ENCODE measurements around the gene SERINC2.
A peak's percentile ranks its signal among the peaks of the same experiment; 100 is the strongest.
"Not testable (repeated sequence)": the region's sequence is repeated elsewhere in the genome, so short reads cannot be mapped to it uniquely, and the experiment has no call there.

SERINC2 gene

DNA sequence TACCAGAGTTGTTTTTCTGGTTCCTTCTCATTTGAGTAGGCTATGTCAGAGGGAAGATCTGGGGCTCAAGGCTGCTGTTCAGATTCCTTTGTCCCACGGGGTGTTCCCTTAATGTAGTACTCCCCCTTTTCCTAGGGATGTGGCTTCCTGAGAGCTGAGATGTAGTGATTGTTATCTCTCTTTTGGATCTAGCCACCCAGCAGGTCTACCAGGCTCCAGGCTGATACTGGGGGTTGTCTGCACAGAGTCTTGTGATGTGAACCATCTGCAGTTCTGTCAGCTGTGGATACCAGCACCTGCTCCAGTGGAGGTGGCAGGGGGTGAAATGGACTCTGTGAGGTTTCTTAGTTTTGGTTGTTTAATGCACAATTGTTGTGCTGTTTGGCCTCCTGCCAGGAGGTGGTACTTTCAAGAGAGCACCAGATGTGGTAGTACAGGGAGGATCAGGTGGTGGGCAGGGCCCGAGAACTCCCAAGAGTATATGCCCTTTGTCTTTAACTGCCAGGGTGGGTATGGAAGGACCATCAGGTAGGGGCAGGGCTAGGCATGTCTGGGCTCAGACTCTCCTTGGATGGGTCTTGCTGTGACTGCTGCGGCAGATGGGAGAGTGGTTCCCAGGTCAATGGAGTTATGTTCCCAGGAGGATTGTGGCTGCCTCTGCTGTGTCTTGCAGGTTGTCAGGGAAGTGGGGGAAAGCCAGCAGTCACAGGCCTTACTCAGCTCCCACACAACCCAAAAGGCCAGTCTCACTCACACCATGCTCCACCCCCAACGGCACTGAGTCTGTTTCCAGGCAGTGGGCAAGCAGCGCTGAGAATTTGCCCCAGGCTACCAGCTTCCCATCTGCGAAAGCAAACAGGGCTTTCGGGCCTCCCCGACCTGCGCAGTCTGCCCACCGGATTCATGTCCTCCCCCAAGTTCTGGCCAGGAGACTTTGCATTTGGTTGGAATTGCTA lies 64.2 kb downstream of the SERINC2 start:
- no peak overlapping the region for H3K4me3 ChIP-seq (ENCODE audit: low read depth, low read length)
- CTCF ChIA-PET, result no interaction called here
- TF ChIP-seq, protein P1, sequence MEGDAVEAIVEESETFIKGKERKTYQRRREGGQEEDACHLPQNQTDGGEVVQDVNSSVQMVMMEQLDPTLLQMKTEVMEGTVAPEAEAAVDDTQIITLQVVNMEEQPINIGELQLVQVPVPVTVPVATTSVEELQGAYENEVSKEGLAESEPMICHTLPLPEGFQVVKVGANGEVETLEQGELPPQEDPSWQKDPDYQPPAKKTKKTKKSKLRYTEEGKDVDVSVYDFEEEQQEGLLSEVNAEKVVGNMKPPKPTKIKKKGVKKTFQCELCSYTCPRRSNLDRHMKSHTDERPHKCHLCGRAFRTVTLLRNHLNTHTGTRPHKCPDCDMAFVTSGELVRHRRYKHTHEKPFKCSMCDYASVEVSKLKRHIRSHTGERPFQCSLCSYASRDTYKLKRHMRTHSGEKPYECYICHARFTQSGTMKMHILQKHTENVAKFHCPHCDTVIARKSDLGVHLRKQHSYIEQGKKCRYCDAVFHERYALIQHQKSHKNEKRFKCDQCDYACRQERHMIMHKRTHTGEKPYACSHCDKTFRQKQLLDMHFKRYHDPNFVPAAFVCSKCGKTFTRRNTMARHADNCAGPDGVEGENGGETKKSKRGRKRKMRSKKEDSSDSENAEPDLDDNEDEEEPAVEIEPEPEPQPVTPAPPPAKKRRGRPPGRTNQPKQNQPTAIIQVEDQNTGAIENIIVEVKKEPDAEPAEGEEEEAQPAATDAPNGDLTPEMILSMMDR (IDR thresholded peaks at IDR 0.05; ENCODE audit: insufficient read depth, low read length, missing control alignments), result no peak
- POLR2A ChIA-PET, result no interaction called here
- DNase-seq (ENCODE audit: low read depth, low spot score), result no peak

DNA sequence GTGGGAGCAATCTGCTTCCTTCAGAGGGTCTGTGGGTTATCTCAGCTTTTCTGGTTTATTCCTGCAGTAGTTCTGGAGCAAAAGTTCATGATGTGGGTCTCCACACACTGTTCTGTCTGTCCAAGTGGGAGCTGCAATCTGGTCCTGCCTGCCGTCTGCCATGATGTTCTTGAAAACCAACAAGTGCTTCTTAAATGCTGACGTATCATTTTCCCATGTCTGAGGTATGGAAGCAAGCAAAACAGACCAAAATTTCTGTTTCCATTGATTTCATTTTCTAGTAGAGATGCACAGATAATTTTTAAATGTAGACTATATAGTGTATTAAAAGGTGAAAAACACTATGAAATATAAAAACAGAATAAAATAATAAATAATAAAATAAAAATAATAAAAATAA lies 65.2 kb downstream of the SERINC2 start:
- H3K4me3 ChIP-seq (ENCODE audit: low read depth, low read length), result no peak overlapping the region
- CTCF ChIA-PET, result no interaction called here
- POLR2A ChIA-PET, result no interaction called here
- no peak for DNase-seq (ENCODE audit: low read depth, low spot score)
- TF ChIP-seq, protein P1 (IDR thresholded peaks at IDR 0.05; ENCODE audit: insufficient read depth, low read length, missing control alignments), result no peak

DNA sequence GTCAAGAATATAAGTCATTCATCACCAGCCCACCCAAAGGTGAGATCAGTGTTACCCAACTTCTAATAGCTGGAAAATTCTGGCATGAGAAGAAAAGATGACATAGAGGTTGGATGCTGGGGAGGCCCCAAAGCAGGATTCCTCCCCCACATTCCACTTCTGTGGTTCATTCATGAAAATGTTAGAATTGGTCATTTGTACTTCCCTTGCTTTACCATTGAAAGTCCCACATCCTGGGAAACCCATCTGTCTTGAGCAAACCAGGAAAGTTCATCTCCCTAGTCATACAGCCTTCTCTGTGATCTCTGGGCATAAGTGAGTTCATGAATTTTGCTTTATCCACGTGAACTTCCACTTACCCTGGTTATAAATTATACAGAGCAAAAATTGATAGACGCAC lies 66.8 kb downstream of the SERINC2 start:
- no peak overlapping the region for H3K4me3 ChIP-seq (ENCODE audit: low read depth, low read length)
- ChIA-PET CTCF (no interaction called here), POLR2A (no interaction called here)
- no peak for DNase-seq (ENCODE audit: low read depth, low spot score)
- TF ChIP-seq, protein P1 (IDR thresholded peaks at IDR 0.05; ENCODE audit: insufficient read depth, low read length, missing control alignments), result no peak

DNA sequence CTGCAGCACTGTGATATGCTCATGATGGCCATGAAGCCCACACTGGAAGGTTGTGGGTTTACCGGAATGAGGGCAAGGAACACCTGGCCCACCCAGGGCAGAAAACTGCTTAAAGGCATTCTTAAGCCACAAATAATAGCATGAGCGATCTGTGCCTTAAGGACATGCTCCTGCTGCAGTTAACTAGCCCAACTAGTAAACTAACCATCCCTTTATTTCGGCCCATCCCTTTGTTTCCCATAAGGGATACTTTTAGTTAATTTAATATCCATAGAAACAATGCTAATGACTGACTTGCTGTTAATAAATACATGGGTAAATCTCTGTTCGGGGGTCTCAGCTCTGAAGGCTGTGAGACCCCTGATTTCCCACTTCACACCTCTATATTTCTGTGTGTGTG lies 67.4 kb downstream of the SERINC2 start:
- H3K4me3 ChIP-seq (ENCODE audit: low read depth, low read length); DNase-seq (ENCODE audit: low read depth, low spot score); CTCF ChIA-PET; POLR2A ChIA-PET: not testable (repeated sequence)

DNA sequence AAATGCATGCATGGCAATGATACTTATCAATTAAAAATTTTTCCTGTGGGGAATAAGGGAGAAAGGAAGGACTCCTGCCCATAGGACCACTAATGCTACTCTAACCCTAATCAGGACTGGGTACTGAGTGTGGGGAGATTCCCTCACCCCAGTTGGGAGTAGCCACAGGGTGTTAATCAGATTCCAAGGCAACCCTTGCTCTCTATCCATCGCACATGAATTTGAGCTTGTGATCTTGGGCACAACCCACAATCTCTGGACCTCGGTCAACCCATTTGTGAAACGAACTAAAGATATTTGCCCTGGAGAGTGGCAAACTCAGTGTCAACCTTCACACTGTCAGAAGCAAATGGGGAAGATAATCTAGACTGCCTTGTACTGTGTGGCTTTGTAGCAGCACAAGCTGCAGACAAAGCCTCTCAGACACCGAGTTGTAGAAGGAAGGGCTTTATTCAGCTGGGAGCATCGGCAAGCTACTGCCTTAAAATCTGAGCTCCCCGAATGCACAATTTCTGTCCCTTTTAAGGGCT lies 69.5 kb downstream of the SERINC2 start:
- no peak for DNase-seq (ENCODE audit: low read depth, low spot score)
- TF ChIP-seq, protein P1 (IDR thresholded peaks at IDR 0.05; ENCODE audit: insufficient read depth, low read length, missing control alignments), result no peak
- ChIA-PET CTCF (interaction anchor here (1.2 kb wide), 1 partner anchor 86 kb away, joined by 3 read pairs; no protein-coding TSS in a partner anchor), POLR2A (no interaction called here)
- H3K4me3 ChIP-seq (ENCODE audit: low read depth, low read length), result no peak overlapping the region

DNA sequence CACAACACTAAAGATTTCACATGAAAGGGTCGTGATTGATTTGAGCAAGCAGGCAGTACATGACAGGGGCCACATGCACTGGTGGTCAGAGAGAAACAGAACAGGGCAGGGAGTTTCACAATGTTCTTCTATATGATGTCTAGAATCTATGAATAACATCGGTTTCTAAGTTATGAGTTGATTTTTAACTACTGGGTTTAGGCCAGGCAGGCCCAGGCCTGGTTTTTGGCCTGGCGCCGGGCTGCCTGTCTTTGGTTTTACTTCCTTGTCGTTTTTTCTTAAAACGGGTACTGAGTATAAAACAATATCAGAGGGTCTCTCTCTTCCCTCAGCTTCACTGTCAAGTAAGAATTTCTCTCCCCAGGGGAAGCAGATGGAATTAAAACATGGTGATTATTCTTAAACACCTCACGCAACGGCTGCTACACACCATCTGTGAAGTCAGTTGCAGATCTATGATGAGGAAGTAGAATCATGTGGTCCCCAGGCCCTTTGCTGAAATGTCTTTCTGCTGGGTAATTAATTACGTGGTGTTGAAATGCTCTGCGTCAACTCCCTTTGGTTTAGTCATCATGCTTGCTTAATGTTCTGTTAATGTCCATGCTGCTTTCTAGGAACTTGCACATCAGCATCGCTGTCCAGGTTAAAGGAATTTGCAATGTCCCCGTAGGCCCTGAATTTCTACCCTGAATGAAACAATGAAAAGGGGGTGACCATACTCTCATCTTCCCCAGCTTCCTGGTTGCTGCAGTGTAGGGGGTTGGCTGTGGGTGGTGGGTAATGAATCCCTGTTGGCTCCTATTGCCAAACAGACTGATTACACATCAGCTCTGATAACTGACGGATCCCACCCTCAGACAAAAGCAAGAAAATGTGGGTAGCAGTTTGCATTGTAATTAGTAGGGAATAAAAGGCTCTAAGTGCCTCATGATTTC lies 70.3 kb downstream of the SERINC2 start:
- CTCF ChIA-PET, result interaction anchor here (1.2 kb wide), 1 partner anchor 87 kb away, joined by 3 read pairs; no protein-coding TSS in a partner anchor
- DNase-seq (ENCODE audit: low read depth, low spot score), result peak; percentile 82
- no peak overlapping the region for H3K4me3 ChIP-seq (ENCODE audit: low read depth, low read length)
- POLR2A ChIA-PET, result no interaction called here
- TF ChIP-seq, protein P1 (IDR thresholded peaks at IDR 0.05; ENCODE audit: insufficient read depth, low read length, missing control alignments), result no peak
